IMR-90 (cell line): ENCODE results near the gene WNT2B. TPM values are rescaled to one million over a fixed set of nuclear protein-coding genes. Genes with fewer than 3 reads are reported as not detected.

ENCODE experiments used
- ATAC-seq: fragments of 200-7000 bp; cut with Tn5 transposase; 2 replicates; pipeline ENCODE4 v1.9.1; 2020; ENCODE audit warnings: low read depth, mild to moderate bottlenecking, moderate library complexity
- BruUV-seq: library from RNA; stranded (reverse); fragments of 400-500 nt; replicated peaks from 2 replicates; lab custom pipeline; 2021; lab: Mats Ljungman, UMichigan
- CTCF ChIA-PET: fragments of 300-600 bp; formaldehyde crosslinking; extraction: SDS; loops from one replicate; lab custom pipeline; 2021; ENCODE audit warnings: antibody characterized with exemption; lab: Yijun Ruan, JAX
- POLR2A ChIA-PET: fragments of 300-600 bp; sonication (Branson Sonifier 250); formaldehyde crosslinking; loops from one replicate; lab custom pipeline; 2022; ENCODE audit warnings: antibody characterized with exemption; ENCODE audit not compliant: unreplicated experiment; lab: Charles Lee
- DNase-seq: peaks from one replicate; pipeline ENCODE4 v3.0.0; 2013
- H2AFZ ChIP-seq: replicated peaks from 2 replicates; pipeline ENCODE3; 2013; ENCODE audit warnings: low read length, mild to moderate bottlenecking; ENCODE audit not compliant: poor library complexity
- H2AK5ac ChIP-seq: 2 replicates; pipeline ENCODE4 v1.6.1; 2013; ENCODE audit warnings: low read depth, low read length, inconsistent platforms
- H2AK9ac ChIP-seq: replicated peaks from 2 replicates; pipeline ENCODE3; 2013; ENCODE audit warnings: mild to moderate bottlenecking, low read depth, low read length, moderate library complexity; ENCODE audit not compliant: poor library complexity
- H2BK120ac ChIP-seq: 2 replicates; pipeline ENCODE4 v1.6.1; 2013; ENCODE audit warnings: low read depth, low read length, inconsistent platforms
- H2BK15ac ChIP-seq: 3 replicates; pipeline ENCODE4 v1.6.1; 2013; ENCODE audit warnings: low read depth, low read length, inconsistent platforms
- H2BK20ac ChIP-seq: 2 replicates; pipeline ENCODE4 v1.6.1; 2013; ENCODE audit warnings: low read depth, mild to moderate bottlenecking, inconsistent platforms, low read length, moderate library complexity
- H2BK5ac ChIP-seq: 2 replicates; pipeline ENCODE4 v1.6.1; 2013; ENCODE audit warnings: mild to moderate bottlenecking, low read depth, low read length, inconsistent platforms; ENCODE audit not compliant: poor library complexity, severe bottlenecking
- H3K14ac ChIP-seq: replicated peaks from 2 replicates; pipeline ENCODE4 v1.6.1; 2013; ENCODE audit warnings: low read depth, low read length, inconsistent platforms
- H3K18ac ChIP-seq: 2 replicates; pipeline ENCODE4 v1.6.1; 2013; ENCODE audit warnings: low read depth, low read length, control low read depth
- H3K23ac ChIP-seq: 2 replicates; pipeline ENCODE4 v1.6.1; 2013; ENCODE audit warnings: low read depth, low read length, inconsistent platforms
- H3K27ac ChIP-seq: 2 replicates; pipeline ENCODE4 v1.5.1; 2013; ENCODE audit warnings: mild to moderate bottlenecking, control low read depth, low read length; ENCODE audit not compliant: insufficient read depth
- H3K27me3 ChIP-seq: 2 replicates; pipeline ENCODE4 v1.6.1; 2013; ENCODE audit warnings: low read length; ENCODE audit not compliant: control insufficient read depth, insufficient read depth
- H3K36me3 ChIP-seq: 2 replicates; pipeline ENCODE4 v1.6.1; 2013; ENCODE audit warnings: low read length, mixed read lengths; ENCODE audit not compliant: control insufficient read depth, insufficient read depth
- H3K4ac ChIP-seq: 2 replicates; pipeline ENCODE4 v1.6.1; 2013; ENCODE audit warnings: low read depth, low read length, inconsistent platforms
- H3K4me1 ChIP-seq: 2 replicates; pipeline ENCODE4 v1.6.1; 2013; ENCODE audit warnings: low read length, mixed read lengths; ENCODE audit not compliant: control insufficient read depth, insufficient read depth
- H3K4me2 ChIP-seq: 2 replicates; pipeline ENCODE4 v1.6.1; 2013; ENCODE audit warnings: low read depth, mild to moderate bottlenecking, control low read depth, low read length, moderate library complexity
- H3K4me3 ChIP-seq: 2 replicates; pipeline ENCODE4 v1.5.1; 2013; ENCODE audit warnings: low read depth, mild to moderate bottlenecking, control low read depth, low read length, moderate library complexity; ENCODE audit not compliant: insufficient read depth
- H3K56ac ChIP-seq: 2 replicates; pipeline ENCODE4 v1.6.1; 2013; ENCODE audit warnings: low read length, inconsistent platforms; ENCODE audit not compliant: insufficient read depth; ENCODE audit errors: extremely low read depth
- H3K79me1 ChIP-seq, 2 experiments: 2 replicates each; pipeline ENCODE4 v1.6.1; 2013; ENCODE audit warnings: low read length in 2 of 2, inconsistent platforms in 1 of 2, low read depth in 1 of 2
- H3K9ac ChIP-seq: 2 replicates; pipeline ENCODE4 v1.6.1; 2013; ENCODE audit warnings: low read depth, low read length, control low read depth
- H3K9me1 ChIP-seq: 2 replicates; pipeline ENCODE4 v1.6.1; 2013; ENCODE audit warnings: low read length, inconsistent platforms; ENCODE audit not compliant: insufficient read depth
- H3K9me3 ChIP-seq: 2 replicates; pipeline ENCODE4 v1.6.1; 2013; ENCODE audit warnings: low read length; ENCODE audit not compliant: control insufficient read depth, insufficient read depth
- H4K20me1 ChIP-seq: 2 replicates; pipeline ENCODE4 v1.6.1; 2013; ENCODE audit warnings: low read length, inconsistent platforms; ENCODE audit not compliant: insufficient read depth
- H4K5ac ChIP-seq: 2 replicates; pipeline ENCODE4 v1.6.1; 2013; ENCODE audit warnings: mild to moderate bottlenecking, low read depth, low read length, control low read depth
- H4K8ac ChIP-seq, 2 experiments: 2 replicates each; pipeline ENCODE4 v1.6.1; 2013; ENCODE audit warnings: low read depth in 2 of 2, low read length in 2 of 2, control low read depth in 1 of 2, inconsistent platforms in 1 of 2
- H4K91ac ChIP-seq: 2 replicates; pipeline ENCODE4 v1.6.1; 2013; ENCODE audit warnings: low read depth, low read length, inconsistent platforms; ENCODE audit not compliant: insufficient read depth
- BHLHE40 ChIP-seq: fragments of 150-350 bp; IDR thresholded peaks from 2 replicates; pipeline ENCODE4 v1.6.1; 2016; ENCODE audit warnings: mild to moderate bottlenecking, low read depth, low read length
- CEBPB ChIP-seq: IDR thresholded peaks from 2 replicates; pipeline ENCODE4 v1.6.1; 2012; ENCODE audit warnings: low read depth, low read length, improper control_type of control experiment
- CHD1 ChIP-seq: IDR thresholded peaks from 2 replicates; pipeline ENCODE4 v1.6.1; 2012; ENCODE audit warnings: low read depth, low read length, improper control_type of control experiment
- CTCF ChIP-seq: conservative IDR thresholded peaks from 2 replicates; pipeline ENCODE4 v1.5.1; 2012; ENCODE audit warnings: mild to moderate bottlenecking, low read depth, low read length, improper control_type of control experiment
- ELK1 ChIP-seq: fragments of 150-350 bp; IDR thresholded peaks from 2 replicates; pipeline ENCODE4 v1.6.1; 2016; ENCODE audit warnings: low read depth, mild to moderate bottlenecking, low read length, moderate library complexity, borderline replicate concordance
- MAFK ChIP-seq: IDR thresholded peaks from 2 replicates; pipeline ENCODE4 v1.6.1; 2012; ENCODE audit warnings: low read depth, low read length, improper control_type of control experiment
- MXI1 ChIP-seq: IDR thresholded peaks from 2 replicates; pipeline ENCODE4 v1.6.1; 2012; ENCODE audit warnings: low read depth, mild to moderate bottlenecking, low read length, moderate library complexity, borderline replicate concordance
- NFE2L2 ChIP-seq: fragments of 150-350 bp; IDR thresholded peaks from 2 replicates; pipeline ENCODE4 v1.6.1; 2016; ENCODE audit warnings: low read depth, mild to moderate bottlenecking, low read length
- POLR2A ChIP-seq: IDR thresholded peaks from 2 replicates; pipeline ENCODE4 v1.6.1; 2012; ENCODE audit warnings: mild to moderate bottlenecking, low read depth, low read length
- RCOR1 ChIP-seq: IDR thresholded peaks from 2 replicates; pipeline ENCODE4 v1.6.1; 2012; ENCODE audit warnings: mild to moderate bottlenecking, low read length, improper control_type of control experiment; ENCODE audit not compliant: insufficient replicate concordance
- RFX5 ChIP-seq: IDR thresholded peaks from 2 replicates; pipeline ENCODE4 v1.8.0; 2012; ENCODE audit warnings: low read depth, mild to moderate bottlenecking, low read length, moderate library complexity
- SMC3 ChIP-seq: fragments of 150-350 bp; IDR thresholded peaks from 2 replicates; pipeline ENCODE4 v1.6.1; 2016; ENCODE audit warnings: low read depth, mild to moderate bottlenecking, antibody characterized with exemption, low read length, moderate library complexity
- USF2 ChIP-seq: fragments of 150-350 bp; IDR thresholded peaks from 2 replicates; pipeline ENCODE4 v1.6.1; 2017; ENCODE audit warnings: mild to moderate bottlenecking, antibody characterized with exemption, low read length, low read depth
- WGBS, 2 experiments: methylation state at CpG; one replicate each; pipeline versions ENCODE4 v1.1.5 to v1.1.7; 2013; ENCODE audit warnings: missing lambda C conversion rate in 2 of 2; ENCODE audit not compliant: insufficient read length in 1 of 2; ENCODE audit errors: extremely low coverage in 2 of 2; 5-methylcytosine and 5-hydroxymethylcytosine counted together
- dilution Hi-C: fragments of 300-500 bp; cut with HindIII; formaldehyde crosslinking; loops from one replicate; pipeline ENCODE4 v1.14.3; 2018; ENCODE audit warnings: low sequenced_read_pairs; ENCODE audit not compliant: unreplicated experiment
- in situ Hi-C: fragments of 300-500 bp; cut with MboI; formaldehyde crosslinking; loops from 3 replicates; pipeline ENCODE4 v1.14.3; 2019; ENCODE audit warnings: low sequenced_read_pairs, inconsistent platforms, mixed read lengths
- intact Hi-C: fragments of 100-400 bp; cut with micrococcal nuclease; formaldehyde crosslinking; loops from 2 replicates; pipeline ENCODE4 v1.10.0; 2022
- polyA plus RNA-seq, 3 experiments: library from polyadenylated mRNA; depleted of rRNA; stranded (reverse); fragments of >200 nt; gene quantifications; 2 replicates each; pipeline ENCODE4 v1.2.3, GENCODE V29; 2012; ENCODE audit warnings: low replicate concordance in 1 of 3
- total RNA-seq: library from RNA; depleted of rRNA; stranded (reverse); fragments of >200 nt; gene quantifications from 2 replicates; pipeline ENCODE4 v1.2.3, GENCODE V29; 2012

WNT2B gene
- total and polyA plus RNA-seq, 2 of the 4 experiments (the other 2 are of a cell fraction) = 0.50 to 0.54 TPM

- in situ Hi-C loops = no loop called here
- TF ChIP-seq CEBPB (no peak), MXI1 (no peak), MAFK (no peak), USF2 (no peak), RFX5 (no peak), CHD1 (no peak), POLR2A (no peak), ELK1 (no peak), RCOR1 (no peak), SMC3 (no peak), NFE2L2 (no peak), CTCF (no peak), BHLHE40 (no peak)
- POLR2A ChIA-PET = no interaction called here
Observed at GRCh38 chr1:112478314-112478713, 30.5 kb upstream of the WNT2B start.

More at GRCh38 chr1:112478314-112478713, 30.5 kb upstream of the WNT2B start:
- Histone ChIP-seq H3K9me3 (peaks cover 17% of the 10 kb centered on the region), H3K4me2 (no peak overlapping the region), H4K5ac (no peak overlapping the region), H3K14ac (no peak overlapping the region), H2AFZ (no peak overlapping the region), H3K9ac (no peak overlapping the region), H3K4me3 (no peak overlapping the region), H3K56ac (no peak overlapping the region), H2BK20ac (no peak overlapping the region), H3K4ac (no peak overlapping the region), H3K36me3 (0 out of 2 replicates have a peak, but pooled peaks cover 1% of the 10 kb centered on the region), H2BK15ac (no peak overlapping the region), H4K8ac (no peak overlapping the region), H3K18ac (no peak overlapping the region), H4K20me1 (no peaks in the 10 kb centered on the region), H3K9me1 (no peaks in the 10 kb centered on the region), H3K27me3 (no peaks in the 10 kb centered on the region), H3K79me1 (no peaks in the 10 kb centered on the region), H2BK120ac (no peak overlapping the region), H3K27ac (no peak overlapping the region), H4K91ac (no peak overlapping the region), H2BK5ac (no peak overlapping the region), H3K4me1 (no peaks in the 10 kb centered on the region), H2AK9ac (no peak overlapping the region), H3K23ac (no peak overlapping the region), H2AK5ac (no peak overlapping the region)
- DNase-seq = no peak
- CTCF ChIA-PET = no interaction called here
- intact Hi-C loops = no loop called here
- dilution Hi-C loops = no loop called here
- BruUV-seq = no TSS peak
- WGBS, 2 experiments = no CpG with 5 or more reads among the region's 1 CpG
- no peak for ATAC-seq
